HG02642 (cell line): ENCODE measurements around the gene ZNF428.
"Not testable (repeated sequence)": the region's sequence is repeated elsewhere in the genome, so short reads cannot be mapped to it uniquely, and the experiment has no call there.

Experiments used
- ATAC-seq: cut with Tn5 transposase; IDR thresholded peaks from one replicate; pipeline ENCODE4 v1.9.1; 2021; ENCODE audit warnings: mild to moderate bottlenecking; ENCODE audit not compliant: unreplicated experiment, poor library complexity

The ZNF428 gene

DNA sequence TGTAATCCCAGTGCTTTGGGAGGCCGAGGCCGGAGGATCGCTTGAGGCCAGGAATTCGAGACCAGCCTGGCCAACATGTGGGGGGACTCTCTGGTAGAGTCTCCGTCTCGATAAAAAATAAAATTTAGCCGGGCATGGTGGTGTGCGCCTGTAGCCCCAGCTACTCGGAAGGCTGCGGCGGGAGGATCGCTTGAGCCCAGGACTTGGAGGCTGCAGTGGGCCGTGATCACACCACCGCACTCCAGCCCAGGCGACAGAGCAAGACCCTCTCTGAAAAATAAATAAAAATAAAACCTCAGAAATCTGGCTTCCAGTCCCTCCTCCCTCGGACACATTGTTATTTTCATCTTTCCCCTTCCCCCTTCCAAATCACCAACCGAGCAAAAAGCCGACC lies 23.8 kb downstream of the ZNF428 start:
- ATAC-seq, result peak; percentile 3

GRCh38 chr19:43594710-43595604 lies 24.5 kb downstream of the ZNF428 start:
- ATAC-seq, result no peak

DNA sequence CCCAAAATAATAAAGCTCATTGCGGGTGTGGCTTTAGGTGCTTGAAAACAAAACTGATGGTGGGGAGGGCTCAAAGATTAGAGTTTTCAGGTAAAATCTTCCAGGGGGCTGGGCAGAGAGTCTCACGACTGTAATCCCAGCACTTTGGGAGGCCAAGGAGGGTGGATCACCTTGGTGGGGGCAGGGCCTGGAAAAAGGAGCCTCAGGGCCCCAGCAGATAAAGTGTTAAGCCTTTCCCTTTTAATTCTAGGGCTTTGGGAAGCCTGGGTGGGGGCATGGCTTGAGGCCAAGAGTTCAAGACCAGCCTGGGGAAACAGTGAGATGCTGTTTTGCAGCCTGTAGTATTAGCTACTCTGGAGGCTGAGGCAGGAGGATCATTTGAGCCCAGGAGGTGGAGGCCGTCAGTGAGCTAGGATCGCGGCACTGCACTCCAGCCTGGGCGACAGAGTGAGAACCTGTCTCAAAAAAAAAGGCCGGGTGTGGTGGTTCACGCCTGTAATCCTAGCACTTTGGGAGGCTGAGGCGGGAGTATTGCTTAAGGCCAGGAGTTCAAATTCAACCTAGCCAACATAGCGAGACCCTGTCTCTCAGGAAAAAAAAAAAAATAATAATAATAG lies 25.2 kb downstream of the ZNF428 start:
- no peak for ATAC-seq

GRCh38 chr19:43592800-43593350 lies 26.6 kb downstream of the ZNF428 start:
- ATAC-seq, result no peak

- ATAC-seq, result no peak
Observed at GRCh38 chr19:43591904-43592772, 27.3 kb downstream of the ZNF428 start.

DNA sequence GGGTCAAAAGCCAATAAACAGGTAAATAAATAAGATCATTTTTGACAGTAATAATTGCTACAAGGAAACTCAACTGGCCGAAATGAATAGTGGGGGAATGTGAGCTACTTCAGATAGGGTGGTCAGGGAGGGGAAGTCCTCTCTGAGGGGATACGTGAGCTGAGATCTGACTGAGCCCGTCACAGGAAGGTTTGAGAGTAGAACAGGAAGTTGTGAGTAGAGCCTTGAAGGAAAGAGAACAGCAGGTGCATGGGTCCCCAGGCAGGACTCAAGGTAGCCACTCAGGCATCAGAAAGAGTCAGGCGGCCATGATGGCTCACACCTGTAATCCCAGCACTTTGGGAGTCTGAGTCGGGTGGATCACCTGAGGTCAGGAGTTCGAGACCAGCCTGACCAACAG lies 29.8 kb downstream of the ZNF428 start:
- ATAC-seq, result no peak

DNA sequence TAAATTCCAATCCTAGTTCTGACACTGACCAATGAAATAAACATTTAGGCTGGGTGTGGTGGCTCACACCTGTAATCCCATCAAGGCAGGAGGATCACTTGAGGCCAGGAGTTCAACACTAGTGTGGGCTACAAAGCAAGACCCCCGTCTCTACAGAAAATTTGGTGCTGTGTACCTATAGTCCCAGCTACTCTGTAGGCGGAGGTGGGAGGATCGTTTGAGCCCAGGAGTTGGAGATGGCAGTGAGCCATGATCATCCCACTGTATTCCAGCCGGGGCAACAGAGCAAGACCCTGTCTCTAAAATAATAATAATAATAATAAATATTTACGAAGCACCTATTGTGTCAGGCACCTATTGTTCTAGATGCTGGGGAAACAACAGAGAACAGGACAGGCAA lies 30.2 kb downstream of the ZNF428 start:
- no peak for ATAC-seq

GRCh38 chr19:43587029-43587428 lies 32.4 kb downstream of the ZNF428 start:
- ATAC-seq, result not testable (repeated sequence)

DNA sequence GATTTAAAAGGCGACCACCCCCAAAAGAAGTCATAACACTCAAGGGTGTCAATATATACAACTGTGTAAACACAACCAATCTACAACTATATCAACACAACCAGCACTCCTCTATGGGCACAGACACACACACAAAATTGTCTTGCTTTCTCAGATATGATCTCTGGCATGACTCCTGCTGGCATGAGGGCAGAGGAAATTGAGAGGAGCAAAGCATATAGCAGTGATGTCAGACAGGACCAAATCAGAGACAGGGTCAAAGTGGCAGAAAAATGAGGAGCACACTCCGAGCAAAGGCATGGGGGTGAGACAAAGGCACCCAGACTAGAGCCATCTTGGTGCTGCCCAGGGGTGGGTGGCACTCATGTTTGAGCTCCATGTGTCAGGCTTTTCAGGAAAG lies 33.1 kb downstream of the ZNF428 start:
- ATAC-seq, result no peak

DNA sequence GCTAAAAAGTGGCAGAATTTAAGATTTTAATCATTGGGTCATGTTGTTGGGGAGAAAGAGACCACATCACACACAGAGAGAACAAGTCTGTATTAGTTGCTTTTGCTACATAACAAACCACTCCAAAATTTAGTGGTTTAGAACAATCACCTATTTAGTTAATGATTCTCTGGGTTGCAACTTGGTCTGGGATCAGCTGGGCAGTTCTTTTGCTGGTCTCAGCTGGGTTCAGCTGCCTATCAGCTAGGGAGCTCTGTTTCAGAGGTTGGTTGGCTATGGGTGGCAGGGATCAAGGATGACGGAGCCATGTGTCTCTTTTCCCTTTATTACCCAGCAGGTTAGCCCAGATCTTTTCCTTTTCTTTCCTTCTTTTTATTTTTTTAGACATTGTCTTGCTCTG lies 34.9 kb downstream of the ZNF428 start:
- no peak for ATAC-seq

DNA sequence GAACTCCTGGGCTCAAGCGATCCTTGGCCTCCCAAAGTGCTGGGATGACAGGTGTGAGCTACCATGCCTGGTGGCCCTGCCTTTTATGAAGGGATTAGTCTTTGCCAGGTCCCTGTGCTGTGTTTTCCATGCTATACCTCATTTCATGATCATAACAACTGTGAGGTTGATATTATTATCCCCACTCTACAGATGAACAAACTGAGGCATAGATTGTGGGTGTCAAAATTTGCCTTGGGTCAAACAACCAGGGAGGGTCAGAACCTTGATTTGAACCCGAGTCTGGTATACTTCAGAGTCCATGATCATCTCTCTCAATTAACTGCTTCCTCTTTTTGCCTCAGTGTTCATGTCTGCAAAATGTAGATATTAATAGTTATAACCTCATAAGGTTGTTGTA lies 36.9 kb downstream of the ZNF428 start:
- no peak for ATAC-seq

DNA sequence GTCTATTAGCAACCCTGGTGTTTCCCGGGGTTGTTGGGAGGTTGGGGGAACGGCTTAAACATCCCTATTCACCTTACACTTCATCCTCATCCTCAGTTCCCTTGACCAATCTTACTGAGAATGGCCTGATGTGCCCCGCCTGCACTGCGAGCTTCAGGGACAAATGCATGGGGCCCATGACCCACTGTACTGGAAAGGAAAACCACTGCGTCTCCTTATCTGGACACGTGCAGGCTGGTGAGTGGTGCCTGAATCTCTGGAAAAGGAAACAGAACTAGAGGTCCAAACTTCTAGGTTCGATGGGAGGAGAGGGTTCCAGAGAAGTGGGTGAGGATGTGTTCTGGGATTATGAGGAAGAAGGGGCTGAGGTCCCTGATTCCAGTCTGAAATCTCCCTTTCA lies 38.0 kb downstream of the ZNF428 start:
- ATAC-seq, result no peak

- ATAC-seq, result no peak
Observed at GRCh38 chr19:43578787-43579186, 40.6 kb downstream of the ZNF428 start.

GRCh38 chr19:43575955-43576878 lies 43.2 kb downstream of the ZNF428 start:
- ATAC-seq, result no peak

- ATAC-seq, result peak; percentile 97
Observed at GRCh38 chr19:43575156-43575950, 44.1 kb downstream of the ZNF428 start, which contains the start of the genes PINLYP and XRCC1. Gene PINLYP, plus strand, starts transcription at chr19:43575801. Its CDS starts 1,391 bp downstream, at chr19:43577192. Gene XRCC1, minus strand, starts transcription at chr19:43575527. Its CDS starts 69 bp downstream, at chr19:43575458.

- no peak for ATAC-seq
Observed at GRCh38 chr19:43574424-43575155, 44.8 kb downstream of the ZNF428 start.

DNA sequence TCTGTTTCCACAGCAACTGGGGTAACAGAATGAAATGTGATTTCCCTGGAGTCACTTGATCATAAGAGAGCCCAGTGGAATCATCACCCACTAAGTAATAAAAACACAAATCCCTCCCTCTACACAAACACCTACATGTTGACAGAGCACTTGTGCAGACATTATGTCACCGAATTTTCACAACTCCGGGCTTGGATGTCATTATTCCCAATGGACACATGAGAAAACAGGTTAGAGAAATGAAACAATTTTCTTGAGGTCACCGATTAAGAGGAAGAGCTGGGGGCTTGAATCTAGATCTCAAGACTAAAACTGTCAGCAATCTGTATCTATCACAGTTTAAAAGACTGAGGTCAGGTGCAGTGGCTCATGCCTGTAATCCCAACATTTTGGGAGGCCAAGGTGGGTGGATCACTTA lies 47.2 kb downstream of the ZNF428 start:
- no peak for ATAC-seq
